Retina (tissue), 1 donor: ENCODE data around the gene ICAM5.
"Not testable (repeated sequence)": the region's sequence is repeated elsewhere in the genome, so short reads cannot be mapped to it uniquely, and the experiment has no call there.

Experiments
- DNase-seq: peaks from one replicate; pipeline ENCODE4 v3.0.0-alpha.2; 2016

Gene ICAM5

DNA sequence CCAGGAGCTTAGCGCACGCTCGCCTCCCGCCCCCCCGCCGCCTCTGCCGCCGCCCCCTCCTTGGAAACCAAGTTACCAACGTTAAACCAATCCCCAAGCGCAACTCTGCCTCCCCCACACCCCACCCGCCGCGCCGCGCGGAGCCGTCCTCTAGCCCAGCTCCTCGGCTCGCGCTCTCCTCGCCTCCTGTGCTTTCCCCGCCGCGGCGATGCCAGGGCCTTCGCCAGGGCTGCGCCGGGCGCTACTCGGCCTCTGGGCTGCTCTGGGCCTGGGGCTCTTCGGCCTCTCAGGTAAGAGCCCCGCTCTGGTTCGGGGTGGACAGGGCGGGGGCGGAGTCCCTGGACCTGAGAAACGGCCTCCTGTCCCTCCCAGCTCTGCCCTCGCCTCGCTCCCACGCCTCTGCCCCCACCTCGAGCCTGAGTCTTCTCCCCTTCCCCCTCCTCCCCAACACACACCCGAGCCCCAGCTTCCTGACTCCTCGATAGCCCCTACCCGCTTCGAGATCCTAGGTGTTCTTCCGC is at the start of gene ICAM5:
ICAM5 (plus strand) TSS at position 117 of the 521 bp plus-strand sequence; CDS start at position 209, 92 bp downstream.
- peak; percentile 27 for DNase-seq

- DNase-seq = not testable (repeated sequence)
These were observed 47.8 kb upstream of the ICAM5 start for GRCh38 chr19:10241826-10242449.

DNA sequence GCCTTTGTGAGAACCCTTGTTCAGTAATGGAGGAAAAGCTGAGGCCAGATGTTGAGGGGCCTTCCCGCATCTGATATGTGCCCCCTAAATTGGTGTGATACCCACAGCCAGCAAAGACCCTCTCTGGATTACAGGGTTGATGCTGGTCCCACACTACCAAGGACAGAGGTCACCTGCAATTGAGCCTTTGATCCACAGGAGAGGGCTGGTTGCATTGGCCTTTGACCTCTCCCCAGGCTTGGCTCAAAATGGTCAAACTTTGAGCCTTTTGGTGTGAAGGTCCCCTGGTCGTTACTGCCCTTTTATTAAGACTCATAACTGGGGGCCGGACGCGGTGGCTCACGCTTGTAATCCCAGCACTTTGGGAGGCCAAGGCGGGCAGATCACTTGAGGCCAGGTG is 46.1 kb upstream of the ICAM5 start:
- DNase-seq = no peak

DNA sequence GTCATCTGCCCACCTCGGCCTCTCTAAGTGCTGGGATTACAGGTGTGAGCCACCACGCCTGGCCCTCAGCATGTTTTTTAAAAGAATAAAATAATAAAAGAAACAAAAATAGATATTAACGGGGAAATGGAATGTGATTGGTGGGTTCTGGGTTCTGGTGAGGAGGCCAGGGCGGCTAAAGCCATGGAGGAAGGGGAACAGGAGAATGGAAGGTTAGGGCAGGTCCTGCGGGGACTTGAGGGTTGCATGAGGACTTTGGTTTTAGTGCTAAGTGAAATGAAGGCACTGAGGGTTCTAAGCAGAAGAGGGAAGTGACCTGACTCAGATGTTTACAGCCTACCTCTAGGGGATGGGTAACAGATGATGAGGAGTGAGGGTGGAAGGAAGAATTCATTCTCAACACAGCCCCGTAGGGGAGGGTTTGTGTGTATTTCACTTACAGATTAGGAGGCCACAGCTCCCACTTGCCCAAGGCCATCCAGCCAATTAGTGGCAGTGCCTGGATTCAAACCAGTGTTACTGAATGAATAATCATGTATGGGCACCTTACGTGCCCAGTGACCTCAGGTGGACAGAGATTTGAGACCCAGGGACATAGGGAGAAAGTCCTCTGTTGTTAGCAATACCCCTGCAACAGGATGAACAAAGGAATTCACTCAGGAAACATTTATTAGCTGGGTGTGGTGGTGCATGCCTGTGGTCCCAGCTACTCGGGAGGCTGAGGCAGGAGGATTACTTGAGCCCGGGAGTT is 44.4 kb upstream of the ICAM5 start:
- DNase-seq = no peak

- no peak for DNase-seq
These were observed 43.2 kb upstream of the ICAM5 start for GRCh38 chr19:10246511-10246910.

DNA sequence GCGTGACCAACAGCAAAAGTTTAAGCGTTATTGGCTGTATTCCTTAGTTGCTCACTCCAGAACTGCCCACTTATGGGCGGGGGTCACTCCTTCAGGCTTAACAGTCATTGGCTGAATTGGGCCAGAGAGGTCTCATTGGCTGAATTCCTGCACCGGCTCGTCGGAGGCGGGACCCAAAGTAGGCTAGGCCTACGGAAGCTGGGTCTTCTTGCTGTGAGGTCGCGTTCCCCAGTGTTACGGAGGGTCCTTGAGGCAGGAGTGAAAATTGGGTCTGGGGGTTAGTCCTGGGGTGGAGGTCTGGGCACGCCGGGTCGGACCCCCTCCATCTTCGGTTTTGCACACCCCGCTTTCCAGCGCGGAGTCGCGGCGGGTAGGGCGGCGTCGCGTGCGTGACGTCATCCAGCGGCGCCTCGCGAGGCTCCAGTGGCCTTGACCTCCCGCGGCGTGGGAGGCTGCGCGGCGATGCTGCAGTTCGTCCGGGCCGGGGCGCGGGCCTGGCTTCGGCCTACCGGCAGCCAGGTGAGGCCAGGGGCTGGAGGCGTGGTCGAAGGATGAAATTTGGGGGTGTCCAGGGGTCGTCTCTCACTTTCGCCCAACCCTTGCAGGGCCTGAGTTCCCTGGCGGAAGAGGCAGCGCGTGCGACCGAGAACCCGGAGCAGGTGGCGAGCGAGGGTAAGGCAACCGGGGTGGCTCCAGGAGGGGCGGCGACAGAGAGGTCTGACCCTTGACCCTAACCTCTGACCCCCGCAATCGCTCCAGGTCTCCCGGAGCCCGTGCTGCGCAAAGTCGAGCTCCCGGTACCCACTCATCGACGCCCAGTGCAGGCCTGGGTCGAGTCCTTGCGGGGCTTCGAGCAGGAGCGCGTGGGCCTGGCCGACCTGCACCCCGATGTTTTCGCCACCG is 37.7 kb upstream of the ICAM5 start, which contains the start of gene MRPL4:
MRPL4 (plus strand) TSS at position 423 of the 903 bp plus-strand sequence; CDS start at position 463, 40 bp downstream.
- peak; percentile 100 for DNase-seq

- no peak for DNase-seq
These were observed 37.0 kb upstream of the ICAM5 start for GRCh38 chr19:10252707-10253106.

GRCh38 chr19:10254244-10254643 is 35.5 kb upstream of the ICAM5 start:
- no peak for DNase-seq

- DNase-seq = no peak
These were observed 34.4 kb upstream of the ICAM5 start for GRCh38 chr19:10255358-10255757.

- no peak for DNase-seq
These were observed 33.2 kb upstream of the ICAM5 start for GRCh38 chr19:10256551-10256950.

DNA sequence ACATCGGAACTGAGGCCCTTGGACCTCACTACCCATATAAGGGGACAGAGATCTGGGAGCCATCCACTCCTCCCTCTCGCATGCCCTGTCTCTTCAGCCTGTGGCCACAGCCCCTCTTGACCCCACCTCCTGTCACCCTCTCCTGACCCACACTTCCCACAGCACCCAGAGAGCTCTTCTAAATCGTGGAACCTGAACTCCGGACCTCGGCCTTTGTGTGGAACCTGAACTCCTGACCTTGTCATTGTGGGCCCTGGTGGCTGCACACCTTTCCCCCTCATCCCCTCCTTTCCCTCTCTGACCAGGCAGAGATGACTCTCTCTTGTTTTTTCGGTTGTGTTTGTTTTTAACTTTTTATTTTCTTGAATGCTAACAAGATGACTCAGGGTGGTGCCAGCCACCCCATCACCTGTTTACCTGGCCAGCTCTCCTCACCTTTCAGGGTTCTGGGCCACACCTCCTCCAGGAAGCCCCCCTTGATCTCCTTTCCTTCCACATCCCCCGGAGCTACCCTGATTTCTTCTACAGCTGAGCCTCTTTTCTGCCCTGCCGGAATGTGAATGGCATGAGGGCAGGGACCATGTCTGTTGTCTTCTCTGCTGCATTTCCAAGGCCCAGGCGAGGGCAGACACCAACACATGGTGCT is 32.7 kb upstream of the ICAM5 start:
- DNase-seq = no peak

GRCh38 chr19:10258080-10258710 is 31.6 kb upstream of the ICAM5 start:
- no peak for DNase-seq

GRCh38 chr19:10259162-10259905 is 30.4 kb upstream of the ICAM5 start:
- peak; percentile 78 for DNase-seq

GRCh38 chr19:10260141-10260584 is 29.6 kb upstream of the ICAM5 start:
- no peak for DNase-seq

DNA sequence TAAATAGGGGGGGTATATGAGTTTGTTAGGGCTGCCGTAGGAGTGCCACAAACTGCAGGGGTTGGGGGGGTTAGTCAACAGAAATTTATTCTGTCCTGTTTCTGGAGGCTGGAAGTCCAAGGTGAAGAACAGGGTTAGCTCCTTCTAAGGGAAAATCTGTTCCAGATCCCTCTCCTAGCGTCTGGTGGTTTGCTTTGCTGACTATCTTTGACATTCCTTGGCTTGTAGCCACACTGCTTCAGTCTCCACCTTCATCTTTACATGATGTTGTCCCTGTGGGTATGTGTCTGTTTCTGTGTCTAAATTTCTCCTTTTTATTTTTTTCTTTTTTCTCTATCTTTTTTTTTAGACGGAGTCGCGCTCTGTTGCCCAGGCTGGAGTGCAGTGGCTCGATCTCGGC is 27.0 kb upstream of the ICAM5 start:
- no peak for DNase-seq

DNA sequence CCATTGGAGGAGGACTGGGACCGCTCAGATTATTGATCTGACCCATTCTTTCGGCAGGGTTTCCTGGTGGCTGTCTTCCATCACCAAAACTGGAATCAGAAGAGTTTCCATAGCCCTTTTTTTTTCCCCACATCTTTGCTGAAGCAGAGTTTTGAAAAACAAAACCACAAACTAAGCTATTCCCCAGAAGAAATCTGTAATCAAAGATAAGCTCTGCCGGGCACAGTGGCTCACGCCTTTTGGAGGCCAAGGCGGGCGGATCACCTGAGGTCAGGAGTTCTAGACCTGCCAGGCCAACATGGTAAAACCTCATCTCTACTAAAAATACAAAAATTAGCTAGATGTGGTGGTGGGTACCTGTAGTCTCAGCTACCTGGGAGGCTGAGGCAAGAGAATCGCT is 23.0 kb upstream of the ICAM5 start:
- DNase-seq = no peak

DNA sequence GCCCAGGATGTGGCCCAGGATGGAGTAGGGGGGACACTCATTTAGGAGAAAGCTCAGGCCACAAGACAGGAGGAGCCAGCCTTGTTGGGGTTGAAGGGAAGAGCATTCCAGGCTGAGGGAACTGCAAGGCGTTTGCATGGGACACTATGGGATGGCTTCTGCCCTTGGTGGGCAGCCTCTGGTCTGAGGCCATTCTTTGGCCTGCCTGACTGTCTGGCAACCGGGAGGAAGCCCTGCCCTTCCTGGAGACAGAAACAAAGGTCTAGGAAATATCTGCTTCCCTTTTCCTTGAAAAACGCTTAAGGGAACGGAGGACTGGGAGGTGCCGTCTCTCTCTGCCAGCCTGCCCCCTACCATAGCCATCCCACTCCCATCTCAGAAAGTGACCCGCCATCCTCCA is 21.7 kb upstream of the ICAM5 start:
- DNase-seq = no peak

- peak; percentile 86 for DNase-seq
These were observed 20.2 kb upstream of the ICAM5 start for GRCh38 chr19:10269333-10270179.

- no peak for DNase-seq
These were observed 19.6 kb upstream of the ICAM5 start for GRCh38 chr19:10270180-10270615.
